GM21576 (cell line): ENCODE results near the gene MED9.

Experiments used
- ATAC-seq: cut with Tn5 transposase; IDR thresholded peaks from one replicate; pipeline ENCODE4 v1.9.1; 2021; ENCODE audit warnings: mild to moderate bottlenecking, moderate library complexity; ENCODE audit not compliant: unreplicated experiment

The MED9 gene

DNA sequence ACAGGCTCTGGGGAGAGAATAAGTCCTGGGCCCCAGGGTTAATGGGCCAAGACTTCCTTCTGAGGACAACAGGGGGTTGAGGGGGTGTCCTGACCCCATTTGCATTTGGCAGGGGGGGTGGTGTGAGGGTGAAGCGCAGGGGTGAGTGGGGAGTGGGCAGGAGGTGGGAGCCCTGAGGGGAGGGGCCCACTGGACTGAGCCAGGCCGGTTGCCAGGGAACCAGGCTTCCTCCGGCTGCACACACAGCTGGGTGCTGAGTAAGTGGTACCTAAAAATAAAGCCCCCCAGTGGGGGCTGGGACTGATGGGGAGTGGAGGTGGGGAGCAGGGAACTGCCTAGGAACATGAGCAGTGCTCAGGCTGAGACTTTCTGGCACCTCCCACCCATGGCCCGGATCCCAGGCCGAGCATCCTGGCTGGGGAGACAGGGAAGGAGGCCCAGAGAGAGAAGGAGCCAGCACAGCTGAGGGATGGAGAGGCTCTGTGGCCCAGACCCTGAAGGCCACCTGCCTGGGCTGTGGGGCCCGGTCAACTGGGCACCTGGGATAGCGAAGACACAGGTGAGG lies 26.8 kb downstream of the MED9 start:
- ATAC-seq: no peak

DNA sequence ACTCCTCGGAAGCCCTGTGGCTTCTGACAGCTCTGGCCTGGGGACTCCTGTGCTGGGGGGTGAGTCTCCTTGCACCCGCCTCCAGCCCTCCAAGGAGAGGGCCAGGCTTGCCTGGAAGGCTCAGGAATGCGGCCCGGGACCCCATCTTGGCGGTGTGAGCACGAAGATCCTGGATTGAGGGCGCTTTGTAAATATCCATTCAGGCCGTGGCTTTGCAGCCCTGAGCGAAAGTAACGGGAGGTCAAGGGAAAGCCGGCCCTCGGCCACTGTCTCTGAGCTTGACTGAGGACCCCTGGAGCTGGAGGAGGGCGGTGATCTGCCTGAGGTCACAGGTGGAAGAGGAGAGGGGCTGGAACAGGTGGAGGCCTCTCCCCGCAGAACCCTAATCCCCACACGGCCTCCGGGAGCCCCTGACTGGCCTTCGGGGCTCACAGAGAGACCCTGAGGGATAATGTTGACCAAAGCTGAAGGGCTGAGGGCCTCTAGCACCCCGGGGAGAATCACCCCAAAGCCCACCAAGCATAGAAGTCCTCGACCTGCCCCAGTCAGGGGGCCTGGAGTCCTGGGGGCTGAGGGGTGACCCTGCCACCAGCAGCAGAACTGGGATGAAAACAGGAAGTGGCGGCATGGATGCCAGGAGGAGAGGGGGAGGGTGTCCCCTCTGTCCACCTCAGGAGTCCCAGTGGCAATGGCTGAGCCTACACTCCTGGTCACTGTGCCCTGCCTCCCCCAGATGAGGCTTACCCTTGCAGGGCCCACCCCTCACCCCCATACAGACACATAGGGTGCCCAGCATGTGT lies 27.7 kb downstream of the MED9 start:
- no peak for ATAC-seq

DNA sequence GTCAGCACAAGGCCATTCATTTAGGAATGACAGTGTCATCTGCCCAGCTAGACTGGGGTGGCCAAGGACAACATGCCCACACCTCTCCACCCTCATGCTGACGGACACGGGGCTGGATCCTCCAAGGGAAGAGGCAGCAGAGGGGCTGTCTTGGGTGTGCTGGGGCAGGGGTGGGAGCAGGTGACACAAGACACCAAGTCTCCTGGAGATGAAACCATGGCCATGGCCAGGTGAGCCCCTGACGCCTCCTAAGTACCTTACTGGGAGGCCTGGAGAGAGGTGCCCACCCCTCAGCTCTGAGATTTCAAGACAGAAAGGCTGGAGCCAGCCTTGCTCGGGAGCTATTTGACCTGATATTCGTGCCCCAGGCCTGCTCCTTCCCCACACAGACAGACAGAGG lies 28.4 kb downstream of the MED9 start:
- ATAC-seq: no peak

DNA sequence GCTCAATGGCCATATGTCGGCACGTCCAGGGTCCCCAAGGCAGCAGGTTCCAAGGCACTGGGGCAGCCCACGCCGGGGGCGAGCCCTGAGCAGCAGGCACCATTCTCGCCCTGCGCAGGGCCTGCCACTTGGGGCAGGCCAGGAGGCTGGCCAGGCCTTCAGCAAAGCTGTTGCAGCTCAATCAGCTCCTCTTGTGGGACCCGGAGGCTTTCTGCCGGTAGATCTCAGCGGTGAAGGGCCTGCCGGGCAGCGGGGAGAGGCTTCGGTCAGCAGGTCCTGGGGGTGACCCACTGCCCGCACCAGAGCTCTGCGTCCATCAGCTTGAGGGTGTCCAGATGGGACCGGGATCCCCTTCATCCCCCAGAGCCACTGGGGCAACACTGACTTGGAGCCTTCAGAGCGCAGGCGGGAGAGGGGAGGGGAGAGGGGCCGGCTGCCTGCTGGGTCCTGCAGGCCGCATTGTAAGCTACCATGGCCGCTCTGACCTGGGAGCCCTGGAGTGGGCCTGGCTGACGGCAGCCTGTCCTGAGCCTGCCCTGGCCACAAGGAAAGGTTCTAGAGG lies 28.9 kb downstream of the MED9 start:
- ATAC-seq: no peak

- no peak for ATAC-seq
Measured at GRCh38 chr17:17506181-17506741, 29.5 kb downstream of the MED9 start.

GRCh38 chr17:17506893-17507464 lies 30.2 kb downstream of the MED9 start:
- ATAC-seq: no peak

GRCh38 chr17:17507465-17508011 lies 30.7 kb downstream of the MED9 start:
- no peak for ATAC-seq

DNA sequence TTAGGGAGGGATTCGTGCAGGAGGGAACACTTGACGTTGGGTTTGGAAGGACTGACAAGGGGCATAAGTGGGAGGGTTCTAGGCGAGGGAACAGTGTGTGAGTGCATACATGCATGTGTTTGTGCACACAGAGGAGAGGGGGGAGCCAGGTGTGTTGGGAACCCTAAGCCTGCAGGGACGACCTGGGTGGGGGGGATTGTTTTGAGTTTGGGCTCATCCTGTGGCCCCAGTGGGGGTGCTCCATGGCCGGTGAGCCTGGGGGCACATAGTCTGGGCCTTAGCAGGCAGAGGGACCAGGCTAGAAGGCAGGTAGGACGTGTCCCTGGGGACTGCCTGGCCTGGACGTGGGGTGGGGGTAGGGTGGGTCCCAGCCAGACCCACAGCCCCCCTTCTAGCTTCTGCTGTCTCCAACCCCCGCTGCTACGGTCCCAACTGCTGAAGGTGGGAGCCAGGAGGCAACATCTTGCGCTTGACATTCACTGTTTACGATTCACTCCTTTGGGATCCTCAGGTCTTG lies 31.3 kb downstream of the MED9 start:
- ATAC-seq: no peak

- no peak for ATAC-seq
Measured at GRCh38 chr17:17508646-17509591, 32.1 kb downstream of the MED9 start.

DNA sequence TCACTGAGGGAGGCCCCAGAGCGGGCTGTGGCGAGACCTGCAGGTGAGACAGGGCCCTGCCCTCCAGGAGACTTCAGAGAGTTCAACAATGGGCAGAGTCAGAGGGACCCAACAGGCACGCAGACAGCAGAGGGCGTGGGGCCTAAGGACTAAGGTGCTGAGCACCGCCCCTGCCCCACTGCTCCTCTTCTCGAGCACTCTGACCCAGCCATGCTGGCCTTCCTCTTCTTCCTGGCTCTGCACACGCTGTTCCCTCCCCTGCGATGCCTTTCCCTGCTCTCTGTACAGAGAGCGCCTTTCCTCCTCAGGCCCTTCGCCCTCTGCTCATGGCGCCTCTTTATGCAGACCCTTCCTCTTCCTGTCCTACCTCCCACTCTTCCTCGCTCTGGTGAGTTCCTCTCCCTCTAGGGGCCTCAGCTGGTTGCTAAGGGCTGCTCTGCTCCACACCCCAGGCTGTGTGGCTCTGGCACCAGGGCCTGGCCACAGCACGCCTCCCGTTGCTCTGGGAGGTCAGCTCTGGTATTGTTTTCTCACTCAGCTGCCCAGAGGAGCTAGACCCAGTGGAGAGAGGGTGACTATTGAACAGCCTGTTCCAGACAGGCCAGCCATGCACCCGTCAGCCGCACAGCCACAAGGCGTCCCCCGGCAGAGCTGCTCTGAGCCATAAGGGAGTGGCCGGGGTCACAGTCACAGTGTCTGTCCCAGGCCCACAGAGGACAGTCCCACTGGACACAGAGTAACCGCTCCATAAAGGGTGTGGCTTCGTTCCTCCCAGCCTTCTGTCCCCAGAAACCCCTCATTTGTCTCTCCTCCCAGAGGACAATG lies 33.0 kb downstream of the MED9 start:
- ATAC-seq: no peak

GRCh38 chr17:17510456-17511292 lies 33.9 kb downstream of the MED9 start:
- ATAC-seq: no peak

DNA sequence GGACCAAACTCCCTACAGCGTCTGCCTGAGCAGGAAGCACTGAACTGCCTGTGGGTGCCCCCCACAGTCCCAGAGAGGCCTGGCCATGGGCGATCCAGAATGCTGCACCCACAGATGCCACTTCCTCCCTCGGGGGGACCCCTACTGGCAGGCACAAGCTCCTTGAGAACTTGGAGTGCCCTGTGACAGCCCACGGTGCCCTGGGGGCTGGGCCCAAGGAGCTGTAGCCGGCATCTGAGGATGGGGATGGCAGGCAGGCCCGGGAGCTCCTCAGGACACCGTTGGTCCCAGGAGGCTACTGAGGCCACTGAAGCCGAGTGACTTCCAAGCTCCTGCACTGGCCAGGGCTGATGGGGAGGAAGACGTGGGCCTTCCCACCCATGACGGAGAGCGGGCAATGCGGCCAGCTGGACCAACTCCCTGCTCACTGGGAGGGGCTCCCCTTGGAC lies 34.5 kb downstream of the MED9 start:
- ATAC-seq: no peak

GRCh38 chr17:17511881-17512858 lies 35.4 kb downstream of the MED9 start:
- no peak for ATAC-seq

- ATAC-seq: no peak
Measured at GRCh38 chr17:17512866-17513265, 36.1 kb downstream of the MED9 start.

- no peak for ATAC-seq
Measured at GRCh38 chr17:17513626-17514025, 36.8 kb downstream of the MED9 start.

- no peak for ATAC-seq
Measured at GRCh38 chr17:17514361-17514992, 37.7 kb downstream of the MED9 start.
